Left cardiac atrium (tissue), 4 donors: ENCODE data around the gene C5orf47. TPM values are rescaled to one million over a fixed set of nuclear protein-coding genes. Genes with fewer than 3 reads are reported as not detected.

Source experiments
- ATAC-seq, 2 donors: fragments of 200-7000 bp; cut with Tn5 transposase; one replicate each; pipeline ENCODE4 v1.9.1; 2020; ENCODE audit warnings: mild to moderate bottlenecking in 2 of 2, moderate library complexity in 2 of 2
- DNase-seq: peaks from one replicate; pipeline ENCODE4 v3.0.0-alpha.2; 2020
- intact Hi-C, 2 donors: fragments of 100-400 bp; cut with DNase I; formaldehyde crosslinking; loops; one replicate each; pipeline versions ENCODE4 v1.14.1 to v1.15.1; 2022 to 2023
- long read RNA-seq: library from polyadenylated mRNA; unstranded; transcript quantifications from one replicate; pipeline ENCODE4 v2.0.0, GENCODE V29; 2021
- total RNA-seq, 2 donors: library from RNA; stranded (reverse); fragmentation: NEBNext Ultra II Directional; extraction: Animal tissue kit (Norgen Biotek cat#: 25700); gene quantifications; one replicate each; pipeline ENCODE4 v1.2.1, GENCODE V29; 2021
- donor health status: DM: no; HTN: yes; CAD: no.
- donor health status: DM: no; HTN: yes; CAD: no; lungs with severe emphysema.
- donor health status: DM: yes; HTN: yes; CAD: no.
- donor health status: Dilated cardiomyopathy.

C5orf47 gene
- total RNA-seq, result under 1 TPM in 1 of 2 donors, not detected in 1; 0.47 TPM
- long read RNA-seq, result 0 reads

DNA sequence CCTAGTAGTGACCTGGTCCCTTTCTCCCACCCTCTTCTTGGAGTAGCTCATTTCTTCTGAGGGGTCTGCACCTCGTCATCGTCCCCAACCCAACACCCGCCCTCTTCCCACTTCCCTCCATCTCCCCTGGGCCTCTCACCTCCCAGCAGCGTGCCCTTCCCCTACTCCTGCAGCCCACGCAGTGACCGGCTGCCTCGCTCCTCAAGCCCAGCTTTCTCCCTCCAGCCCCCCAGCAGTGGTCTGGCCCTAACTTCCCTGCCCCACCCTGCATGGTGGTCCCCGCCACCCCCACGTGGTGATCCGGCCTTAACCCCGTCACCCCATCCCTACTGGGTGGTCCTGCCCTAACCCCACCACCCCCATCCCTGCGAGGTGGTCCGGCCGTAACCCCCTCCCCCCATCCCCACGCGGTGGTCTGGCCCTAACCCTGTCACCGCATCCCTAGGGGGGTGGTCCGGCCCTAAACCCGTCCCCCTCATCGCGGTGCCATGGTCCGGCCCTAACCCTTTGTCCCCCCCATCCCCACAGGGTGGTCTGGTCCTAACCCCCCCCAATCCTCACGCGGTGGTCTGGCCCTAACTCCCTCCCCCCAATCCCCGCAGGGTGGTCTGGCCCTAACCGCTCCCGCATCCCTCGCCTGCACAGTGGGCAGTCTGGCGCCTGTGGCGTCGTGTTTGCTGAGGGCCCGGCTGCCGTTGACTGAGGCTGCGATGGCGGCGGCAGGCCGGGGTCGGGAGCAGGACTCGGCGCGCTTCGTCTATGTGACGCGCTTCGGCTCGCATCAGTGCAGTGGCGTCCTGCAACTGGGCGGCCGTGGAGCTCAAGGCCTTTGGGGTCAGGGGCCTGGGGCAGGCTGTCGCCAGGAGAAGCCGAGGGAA, at the start of gene C5orf47:
Gene C5orf47 (plus strand): TSS at position 617 of the 878 bp plus-strand sequence. CDS start 94 bp downstream, at position 711.
- no peak for DNase-seq
- intact Hi-C loops, result no loop called here

DNA sequence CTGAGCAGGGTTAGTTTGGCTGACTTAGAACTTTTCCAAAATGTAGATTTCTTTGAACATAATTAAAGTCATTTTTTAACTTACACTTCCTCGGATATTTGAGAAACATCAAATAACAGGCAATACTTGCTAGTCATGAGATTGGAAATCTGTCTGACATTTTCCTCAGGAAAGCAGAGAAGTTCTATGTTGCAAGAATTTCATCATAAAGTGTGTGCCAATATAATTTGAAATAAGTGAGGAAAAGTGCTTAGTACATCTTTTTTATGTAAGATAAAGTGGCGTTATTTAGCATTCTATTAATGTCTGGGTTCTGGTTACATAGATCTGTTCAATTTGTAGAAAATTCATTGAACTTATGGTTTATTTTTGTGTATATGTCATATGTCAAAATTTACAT, 48.7 kb upstream of the C5orf47 start:
- ATAC-seq (no peak), DNase-seq (no peak)
- intact Hi-C loops, result no loop called here

More for the DNA sequence above, at the start of gene C5orf47:
- peak in 1 of 2 donors; percentile 14 for ATAC-seq

GRCh38 chr5:173941102-173941501, 47.9 kb upstream of the C5orf47 start:
- intact Hi-C loops, result no loop called here
- ATAC-seq (no peak), DNase-seq (no peak)

- no peak for DNase-seq
- intact Hi-C loops, result no loop called here
- ATAC-seq, result no peak
These were observed 47.1 kb upstream of the C5orf47 start for GRCh38 chr5:173941758-173942401.

DNA sequence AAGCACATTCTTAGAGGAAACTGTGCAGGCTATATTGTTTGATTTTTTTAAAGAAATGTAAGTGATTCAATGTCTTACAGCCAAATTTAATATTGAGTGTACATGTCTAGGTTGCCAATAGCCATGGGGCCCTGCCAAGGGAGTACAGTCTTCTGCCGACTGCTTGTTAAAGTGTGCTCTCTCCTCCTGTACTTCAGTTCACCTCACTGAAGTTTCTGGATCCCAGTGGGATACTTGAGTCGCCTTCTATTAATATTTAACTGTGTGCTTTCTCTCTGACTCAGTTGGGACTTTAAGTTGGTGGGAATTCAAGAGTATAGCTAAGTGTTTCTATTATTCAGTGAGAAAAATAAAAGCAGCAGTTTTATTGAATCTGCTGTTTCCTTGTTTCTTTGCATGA, 44.5 kb upstream of the C5orf47 start:
- ATAC-seq, result peak in 1 of 2 donors; percentile 17
- intact Hi-C loops, result no loop called here
- no peak for DNase-seq

- no peak for DNase-seq
- intact Hi-C loops, result no loop called here
- ATAC-seq, result no peak
These were observed 43.8 kb upstream of the C5orf47 start for GRCh38 chr5:173945160-173945559.

DNA sequence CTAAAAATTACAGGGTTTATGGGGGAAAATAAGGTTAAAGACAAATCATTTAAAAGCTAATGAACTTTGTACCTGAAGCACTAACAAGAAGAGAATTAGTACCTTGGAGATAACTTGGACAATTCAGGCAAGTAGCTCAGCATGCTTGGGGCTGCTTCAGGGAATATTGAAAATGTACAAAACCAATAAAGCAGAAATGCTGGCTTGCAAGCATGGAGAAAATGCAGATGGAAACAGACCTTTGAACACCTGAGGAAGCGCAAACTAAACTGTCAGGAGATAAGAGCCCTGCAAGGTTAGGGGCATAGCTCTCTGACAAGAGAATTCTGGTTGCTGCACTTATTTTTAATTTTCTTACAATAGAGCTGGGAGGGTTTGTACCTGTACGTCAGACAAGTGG, 42.6 kb upstream of the C5orf47 start:
- ATAC-seq (no peak), DNase-seq (no peak)
- intact Hi-C loops, result no loop called here

DNA sequence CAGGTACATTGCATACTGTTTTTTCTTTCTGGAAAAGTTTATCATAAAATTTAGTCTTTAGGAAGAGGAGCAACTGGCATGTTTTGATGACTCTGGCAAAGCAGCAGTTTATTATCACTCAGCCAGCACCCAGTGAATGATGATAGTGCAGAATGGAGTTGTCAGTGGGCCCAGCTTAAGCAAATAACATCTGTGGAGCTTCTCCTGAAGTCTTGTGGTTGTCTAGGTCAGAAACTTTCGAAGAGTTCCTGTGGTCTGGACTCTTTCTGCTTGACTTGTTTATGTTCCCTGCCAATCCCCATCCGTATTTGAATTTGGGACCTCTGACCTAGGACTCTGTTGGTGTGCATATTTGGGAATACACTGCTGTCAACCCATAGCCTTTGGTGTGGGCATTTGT, 38.1 kb upstream of the C5orf47 start:
- intact Hi-C loops, result loop anchor here in 1 of 2 donors (10.0 kb wide), 1 partner anchor 56 kb away; no protein-coding TSS in a partner anchor

DNA sequence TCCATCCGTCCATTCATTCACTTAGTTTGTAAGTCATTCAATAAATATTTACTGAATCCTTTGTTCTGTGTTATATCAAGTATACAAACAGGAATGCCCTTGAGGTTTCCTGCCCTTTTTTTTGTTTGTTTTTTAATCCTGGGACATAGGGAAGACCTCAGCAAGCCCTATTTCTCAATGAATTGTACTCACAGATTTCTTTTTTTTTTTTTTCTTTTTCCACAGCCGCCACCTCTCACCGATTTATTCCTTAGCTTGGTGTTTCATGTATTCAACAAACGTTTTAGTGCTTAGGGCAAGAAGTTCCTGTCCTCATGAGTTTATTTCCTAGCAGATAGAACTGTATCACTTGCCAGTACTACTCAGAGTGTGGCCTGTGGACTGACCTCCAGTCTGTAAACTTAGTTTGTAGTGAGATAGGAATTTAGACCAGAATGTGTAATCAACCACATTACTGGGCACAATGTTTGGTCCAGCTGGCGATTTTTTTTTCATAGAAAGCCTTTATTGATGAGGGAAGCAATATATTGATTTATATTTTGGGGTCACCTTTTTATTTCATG, 35.4 kb upstream of the C5orf47 start:
- intact Hi-C loops, result loop anchor here in 1 of 2 donors (10.0 kb wide), 1 partner anchor 59 kb away; no protein-coding TSS in a partner anchor
- DNase-seq (no peak), ATAC-seq (peak in 1 of 2 donors; percentile 35)

More for the DNA sequence above, 38.1 kb upstream of the C5orf47 start:
- ATAC-seq (peak in 1 of 2 donors; percentile 77), DNase-seq (no peak)

DNA sequence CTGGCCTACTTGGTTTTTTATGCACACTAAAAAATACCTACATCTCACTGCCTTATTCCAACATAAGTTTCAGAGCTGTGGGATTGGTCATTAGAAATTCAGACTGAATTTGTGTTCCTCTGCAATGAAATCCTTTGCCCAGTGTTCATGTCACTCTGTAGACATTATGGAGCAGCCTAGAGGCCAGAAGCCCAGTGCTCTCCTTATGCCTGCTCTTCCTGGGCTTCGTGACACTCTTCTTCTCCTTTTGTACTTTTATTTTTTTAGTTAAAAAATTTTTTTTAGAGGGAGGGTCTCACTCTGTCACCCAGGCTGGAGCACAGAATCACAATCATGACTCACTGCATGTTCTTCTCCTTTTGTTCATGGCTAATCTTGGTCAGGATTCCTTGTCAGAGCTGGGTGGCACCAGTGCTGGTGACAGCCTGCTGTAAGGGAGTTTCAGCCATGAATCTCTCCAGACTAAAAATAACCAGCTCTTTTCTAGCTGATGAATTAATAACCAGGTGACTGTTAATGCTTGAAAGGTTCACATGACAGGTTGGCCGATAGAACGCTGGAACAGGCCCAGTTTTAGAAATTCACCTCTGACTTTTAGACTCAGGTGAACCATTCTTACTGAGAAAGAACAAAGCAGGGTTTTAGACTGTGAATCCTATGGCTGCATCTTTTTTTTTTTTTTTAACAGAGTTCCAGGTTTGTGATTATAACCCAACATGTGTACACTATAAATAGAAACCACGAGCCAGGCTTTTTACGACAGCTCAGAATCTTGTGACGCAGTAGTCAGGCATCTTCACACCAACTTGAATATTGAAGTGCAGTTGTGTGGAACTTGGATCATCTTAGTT, 34.1 kb upstream of the C5orf47 start:
- intact Hi-C loops, result loop anchor here in 1 of 2 donors (10.0 kb wide), 1 partner anchor 60 kb away; no protein-coding TSS in a partner anchor
- DNase-seq (no peak), ATAC-seq (peak; percentile 55 to 89)

DNA sequence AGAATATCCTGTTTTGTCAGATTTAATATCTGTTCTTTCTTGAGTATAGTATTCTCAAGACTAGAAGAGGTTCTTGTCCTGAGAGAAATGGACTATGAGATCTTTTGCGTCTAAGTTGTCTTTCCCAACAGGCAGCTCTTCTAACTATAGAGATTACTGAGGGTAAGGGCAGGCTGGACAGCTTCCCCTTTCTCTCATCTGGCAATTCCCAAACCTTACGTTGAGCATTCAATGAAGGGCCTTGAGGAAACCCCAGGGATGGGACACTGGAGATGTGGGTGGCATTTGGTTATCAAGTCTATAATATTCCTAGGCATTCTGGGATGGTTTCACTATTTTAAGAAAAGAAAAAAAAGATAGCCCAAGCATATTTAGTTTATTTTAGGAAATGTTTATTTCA, 28.0 kb upstream of the C5orf47 start:
- DNase-seq (no peak), ATAC-seq (no peak)
- intact Hi-C loops, result no loop called here

- DNase-seq (no peak), ATAC-seq (no peak)
- intact Hi-C loops, result no loop called here
These were observed 27.6 kb upstream of the C5orf47 start for GRCh38 chr5:173961418-173961817.

DNA sequence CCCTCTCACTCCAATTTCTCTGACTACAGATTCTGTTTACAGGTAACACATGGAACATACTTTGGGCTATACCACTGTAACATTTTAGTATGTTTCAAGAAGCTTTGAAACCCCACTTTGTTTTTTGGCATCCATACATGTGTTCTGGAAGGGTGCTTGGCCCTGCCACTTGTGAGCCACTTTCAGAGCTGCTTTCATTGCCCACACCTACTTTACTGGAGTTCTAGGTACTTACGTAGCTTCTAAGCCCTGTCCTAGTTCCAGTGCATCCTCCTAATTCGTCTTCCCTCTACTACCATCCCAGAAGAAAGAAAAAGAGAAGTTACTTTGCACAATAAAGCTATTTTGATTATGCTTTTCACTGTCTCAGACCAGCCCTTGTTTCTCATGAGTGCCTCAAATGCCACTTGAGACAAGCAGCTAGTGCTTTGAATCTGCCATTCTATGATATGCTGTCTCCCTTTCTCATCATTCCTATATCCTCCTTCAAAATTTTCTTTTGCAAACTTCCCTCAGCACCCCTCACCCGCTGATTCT, 26.5 kb upstream of the C5orf47 start:
- DNase-seq (no peak), ATAC-seq (peak in 1 of 2 donors; percentile 43)
- intact Hi-C loops, result no loop called here

DNA sequence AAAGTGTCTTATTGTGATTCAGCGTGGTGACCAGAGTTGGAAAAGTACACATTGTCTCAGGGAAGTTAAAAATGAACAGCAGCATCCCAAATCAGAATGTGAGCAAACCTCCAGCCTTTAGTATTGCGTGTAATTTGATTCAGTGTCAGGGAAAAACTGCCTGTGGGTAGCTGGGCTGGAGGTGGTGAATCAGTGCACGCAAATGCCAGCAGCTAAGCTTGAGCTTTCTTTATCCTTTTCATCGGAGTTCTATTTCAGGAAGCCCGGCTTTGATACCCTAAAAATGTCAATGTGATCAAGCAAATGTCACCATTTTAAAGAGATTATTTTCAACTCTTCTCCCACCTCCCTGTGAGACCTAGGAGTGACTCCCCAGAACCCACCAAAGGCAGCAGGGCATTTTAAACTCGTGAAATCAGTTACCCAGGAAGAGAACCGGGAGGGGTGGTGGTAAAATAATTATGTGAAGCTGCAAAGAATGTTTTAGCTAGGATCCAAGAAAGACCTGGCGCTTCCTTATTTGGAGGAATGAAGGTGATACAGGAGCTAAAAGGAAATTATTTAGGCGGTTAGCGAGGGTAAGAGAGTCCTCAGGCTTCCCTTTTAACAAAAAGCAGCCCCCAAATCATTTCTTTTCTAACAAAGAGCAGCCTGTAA, 25.7 kb upstream of the C5orf47 start:
- DNase-seq (no peak), ATAC-seq (peak; percentile 49 to 77)
- intact Hi-C loops, result no loop called here

DNA sequence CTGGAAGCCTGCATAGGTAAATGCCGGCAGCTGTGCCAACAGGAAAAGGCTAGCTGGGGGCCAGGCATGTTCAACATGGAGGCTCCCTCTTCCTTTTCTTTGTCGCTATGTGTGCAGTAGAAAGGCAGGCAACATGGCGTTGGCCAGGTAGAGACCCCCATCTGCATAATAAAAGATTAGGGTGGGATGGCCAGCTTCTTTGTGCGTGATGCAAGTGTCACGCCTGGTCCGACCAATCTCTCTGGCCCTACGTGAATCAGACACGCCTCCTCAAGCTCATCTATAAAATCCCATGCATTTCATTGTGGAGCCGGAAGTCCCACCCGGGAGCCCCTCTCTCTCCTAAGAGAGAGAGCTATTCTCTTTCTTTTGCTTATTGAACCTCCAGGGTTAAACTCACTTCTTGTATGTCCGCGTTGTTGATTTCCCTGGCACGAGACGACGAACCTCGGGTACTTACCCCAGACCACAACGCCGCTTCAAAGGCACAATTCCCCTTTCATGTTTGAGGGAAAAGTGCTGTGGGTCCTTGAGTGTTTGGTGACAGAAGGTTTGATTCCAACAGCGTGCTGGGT, 25.0 kb upstream of the C5orf47 start:
- intact Hi-C loops, result no loop called here

DNA sequence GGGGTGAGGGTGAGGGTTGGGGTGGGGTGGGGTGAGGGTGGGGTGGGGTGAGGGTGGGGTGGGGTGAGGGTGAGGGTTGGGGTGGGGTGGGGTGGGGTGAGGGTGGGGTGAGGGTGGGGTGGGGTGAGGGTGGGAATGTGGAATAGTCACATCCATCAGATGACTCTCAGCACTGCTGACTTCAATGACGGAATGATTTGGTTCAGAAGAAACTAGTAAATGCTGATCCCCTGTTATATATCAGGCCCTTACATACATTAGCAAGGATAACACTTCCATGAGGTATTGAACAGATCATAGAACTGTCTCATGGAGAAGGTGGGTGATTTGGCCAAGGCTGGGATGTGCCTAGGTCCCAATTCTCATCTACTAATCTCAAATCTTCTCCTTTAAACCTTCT, 24.5 kb upstream of the C5orf47 start:
- intact Hi-C loops, result no loop called here
- ATAC-seq, result no peak
- no peak for DNase-seq

More for the DNA sequence above, 25.0 kb upstream of the C5orf47 start:
- no peak for DNase-seq
- ATAC-seq, result peak; percentile 14 to 29

GRCh38 chr5:173967241-173967640, 21.7 kb upstream of the C5orf47 start:
- ATAC-seq (no peak), DNase-seq (no peak)
- intact Hi-C loops, result no loop called here
